ENCODE results near the gene ZNF112.

The ZNF112 gene

GRCh38 chr19:44280916-44281315 is 75.6 kb downstream of the ZNF112 start:
- DNase-seq: no peak

GRCh38 chr19:44278181-44278690 is 78.2 kb downstream of the ZNF112 start:
- DNase-seq: no peak

GRCh38 chr19:44277331-44277730 is 79.1 kb downstream of the ZNF112 start:
- no peak for DNase-seq

Data from eye (tissue), 1 donor.